Natural killer cell treated with Interleukin-12 subunit alpha and Interleukin-12 subunit beta and Interleukin-15 and Interleukin-18, amount 100 ng/mL, for 72 hours (primary cell): ENCODE measurements around the gene RUNX3. TPM values are rescaled to one million over a fixed set of nuclear protein-coding genes. Genes with fewer than 3 reads are reported as not detected.

Experiments
- ATAC-seq, 2 donors: fragments of 150-1000 bp; cut with Tn5 transposase in 1 of 2; sonication (Bioruptor Pico), chemical (Tn5 transposase) in 1 of 2; 2 replicates each; pipeline ENCODE4 v1.10.0; 2021
- DNase-seq: peaks from one replicate; pipeline ENCODE4 v3.0.0; 2022; ENCODE audit warnings: low spot score
- H3K27ac Mint-ChIP-seq, 2 donors: 1 replicate in 1 of 2; 2 replicates in 1 of 2; pipeline ENCODE4 v1.8.0; 2022; ENCODE audit warnings: mixed read lengths in 2 of 2, mild to moderate bottlenecking in 1 of 2, moderate library complexity in 1 of 2
- H3K27me3 Mint-ChIP-seq, 2 donors: 1 replicate in 1 of 2; 2 replicates in 1 of 2; pipeline ENCODE4 v1.8.0; 2022; ENCODE audit warnings: mixed read lengths in 2 of 2
- H3K36me3 Mint-ChIP-seq: one replicate; pipeline ENCODE4 v1.8.0; 2022; ENCODE audit warnings: mixed read lengths
- H3K4me1 Mint-ChIP-seq, 2 donors: 1 replicate in 1 of 2; 2 replicates in 1 of 2; pipeline ENCODE4 v1.8.0; 2022; ENCODE audit warnings: low read depth in 2 of 2, mixed read lengths in 2 of 2, mild to moderate bottlenecking in 1 of 2
- H3K4me3 Mint-ChIP-seq: one replicate; pipeline ENCODE4 v1.8.0; 2022; ENCODE audit warnings: mixed read lengths
- H3K9me3 Mint-ChIP-seq: 2 replicates; pipeline ENCODE4 v1.8.0; 2022; ENCODE audit warnings: mixed read lengths
- total RNA-seq, 2 donors: library from RNA; stranded (reverse); gene quantifications; one replicate each; pipeline ENCODE4 v1.2.3, GENCODE V29; 2022

RUNX3 gene
- total RNA-seq, 2 donors from 2014 or later: 177 to 186 TPM

GRCh38 chr1:24859063-24860010 lies 70.7 kb downstream of the RUNX3 start:
- H3K4me3 Mint-ChIP-seq: no peak overlapping the region
- H3K27ac Mint-ChIP-seq: peak overlapping the region in 1 of 2 donors; percentile 41
- H3K9me3 Mint-ChIP-seq: no peaks in the 10 kb centered on the region
- peaks cover 66 to 69% of the 10 kb centered on the region in 2 donors for H3K4me1 Mint-ChIP-seq
- DNase-seq: no peak
- no peaks in the 10 kb centered on the region for H3K27me3 Mint-ChIP-seq
- H3K36me3 Mint-ChIP-seq: no peaks in the 10 kb centered on the region
- no peak for ATAC-seq

GRCh38 chr1:24858277-24858676 lies 71.8 kb downstream of the RUNX3 start:
- peak overlapping the region; percentile 31 to 41 for H3K27ac Mint-ChIP-seq

GRCh38 chr1:24857507-24858133 lies 72.5 kb downstream of the RUNX3 start:
- Mint-ChIP-seq H3K27me3 (no peaks in the 10 kb centered on the region), H3K27ac (peak overlapping the region; percentile 61 to 78), H3K4me1 (peaks cover 54 to 61% of the 10 kb centered on the region in 2 donors), H3K4me3 (peak overlapping the region; percentile 74), H3K36me3 (no peaks in the 10 kb centered on the region), H3K9me3 (no peaks in the 10 kb centered on the region)
- DNase-seq (no peak), ATAC-seq (peak; percentile 25 to 62)

More at GRCh38 chr1:24858277-24858676, 71.8 kb downstream of the RUNX3 start:
- DNase-seq (no peak), ATAC-seq (no peak)
- no peaks in the 10 kb centered on the region for H3K9me3 Mint-ChIP-seq
- no peaks in the 10 kb centered on the region for H3K36me3 Mint-ChIP-seq
- H3K27me3 Mint-ChIP-seq: no peaks in the 10 kb centered on the region
- H3K4me3 Mint-ChIP-seq: peak overlapping the region; percentile 74
- peaks cover 59 to 66% of the 10 kb centered on the region in 2 donors for H3K4me1 Mint-ChIP-seq

GRCh38 chr1:24856787-24857506 lies 73.1 kb downstream of the RUNX3 start:
- H3K4me3 Mint-ChIP-seq: peak overlapping the region; percentile 74
- no peaks in the 10 kb centered on the region for H3K9me3 Mint-ChIP-seq
- H3K4me1 Mint-ChIP-seq: peaks cover 49 to 55% of the 10 kb centered on the region in 2 donors
- peak; percentile 77 to 79 for ATAC-seq
- no peaks in the 10 kb centered on the region for H3K27me3 Mint-ChIP-seq
- peak overlapping the region; percentile 61 to 78 for H3K27ac Mint-ChIP-seq
- H3K36me3 Mint-ChIP-seq: no peaks in the 10 kb centered on the region
- no peak for DNase-seq

GRCh38 chr1:24855474-24855873 lies 74.6 kb downstream of the RUNX3 start:
- H3K36me3 Mint-ChIP-seq: no peaks in the 10 kb centered on the region
- H3K4me1 Mint-ChIP-seq: peaks cover 40 to 44% of the 10 kb centered on the region in 2 donors
- no peaks in the 10 kb centered on the region for H3K27me3 Mint-ChIP-seq
- H3K9me3 Mint-ChIP-seq: no peaks in the 10 kb centered on the region
- DNase-seq: no peak
- ATAC-seq: peak; percentile 61 to 67
- H3K27ac Mint-ChIP-seq: peak overlapping the region in 1 of 2 donors; percentile 61
- H3K4me3 Mint-ChIP-seq: peak overlapping the region; percentile 13

- Mint-ChIP-seq H3K36me3 (no peaks in the 10 kb centered on the region), H3K4me3 (no peak overlapping the region), H3K4me1 (peaks cover 48 to 52% of the 10 kb centered on the region in 2 donors), H3K9me3 (no peaks in the 10 kb centered on the region), H3K27ac (no peak overlapping the region), H3K27me3 (no peaks in the 10 kb centered on the region)
- ATAC-seq (no peak), DNase-seq (no peak)
Observed at GRCh38 chr1:24853649-24854048, 76.4 kb downstream of the RUNX3 start.

GRCh38 chr1:24850328-24850920 lies 79.7 kb downstream of the RUNX3 start:
- H3K27ac Mint-ChIP-seq: no peak overlapping the region
- ATAC-seq (no peak), DNase-seq (no peak)
- no peaks in the 10 kb centered on the region for H3K9me3 Mint-ChIP-seq
- H3K4me3 Mint-ChIP-seq: no peak overlapping the region
- no peaks in the 10 kb centered on the region for H3K27me3 Mint-ChIP-seq
- peaks cover 30 to 36% of the 10 kb centered on the region in 2 donors for H3K4me1 Mint-ChIP-seq
- H3K36me3 Mint-ChIP-seq: no peaks in the 10 kb centered on the region

GRCh38 chr1:24849672-24850295 lies 80.3 kb downstream of the RUNX3 start:
- ATAC-seq (no peak), DNase-seq (no peak)
- Mint-ChIP-seq H3K9me3 (no peaks in the 10 kb centered on the region), H3K36me3 (no peaks in the 10 kb centered on the region), H3K4me1 (peaks cover 23 to 32% of the 10 kb centered on the region in 2 donors), H3K27ac (peak overlapping the region; percentile 44 to 53), H3K4me3 (peak overlapping the region; percentile 69), H3K27me3 (no peaks in the 10 kb centered on the region)

Other genes starting within 250 kb of the RUNX3 start
- gene CLIC4, start 184.8 kb downstream of the RUNX3 start, total RNA-seq: 10 to 100 TPM; 11.0 to 14.0 TPM